Choroid plexus epithelial cell (primary cell): ENCODE results near the gene ZDHHC14.

Source experiments
- DNase-seq: peaks from one replicate; pipeline ENCODE4 v3.0.0-alpha.2; 2010; ENCODE audit warnings: low read depth
- H3K4me3 ChIP-seq: 2 replicates; pipeline ENCODE4 v1.5.1; 2011; ENCODE audit warnings: low read depth, mild to moderate bottlenecking, control low read depth, low read length, moderate library complexity
- TF ChIP-seq, protein P1 (sequence below): conservative IDR thresholded peaks from 2 replicates; pipeline ENCODE4 v1.5.1; 2011; ENCODE audit warnings: low read depth, mild to moderate bottlenecking, control low read depth, inconsistent platforms, low read length, moderate library complexity

ZDHHC14 gene

DNA sequence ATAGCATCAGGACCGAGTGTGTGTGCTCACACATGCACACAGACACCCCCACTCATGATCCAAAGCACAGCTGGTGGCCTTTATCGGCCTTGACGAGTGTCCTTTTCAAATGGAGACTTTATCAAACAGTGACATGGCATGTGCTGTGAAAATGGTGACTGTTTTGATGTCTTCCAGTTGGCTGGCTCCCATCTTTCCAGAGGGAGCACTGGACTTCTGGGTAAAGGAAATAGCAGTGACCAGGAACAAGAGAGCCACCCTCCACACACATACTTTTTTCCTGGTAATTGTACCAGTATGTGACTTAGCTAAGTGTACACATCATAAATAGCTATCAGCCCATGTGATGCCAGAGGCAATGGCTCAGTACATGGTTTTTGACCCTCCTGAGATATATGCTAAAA lies 52.7 kb downstream of the ZDHHC14 start:
- no peak overlapping the region for H3K4me3 ChIP-seq
- TF ChIP-seq, protein P1, sequence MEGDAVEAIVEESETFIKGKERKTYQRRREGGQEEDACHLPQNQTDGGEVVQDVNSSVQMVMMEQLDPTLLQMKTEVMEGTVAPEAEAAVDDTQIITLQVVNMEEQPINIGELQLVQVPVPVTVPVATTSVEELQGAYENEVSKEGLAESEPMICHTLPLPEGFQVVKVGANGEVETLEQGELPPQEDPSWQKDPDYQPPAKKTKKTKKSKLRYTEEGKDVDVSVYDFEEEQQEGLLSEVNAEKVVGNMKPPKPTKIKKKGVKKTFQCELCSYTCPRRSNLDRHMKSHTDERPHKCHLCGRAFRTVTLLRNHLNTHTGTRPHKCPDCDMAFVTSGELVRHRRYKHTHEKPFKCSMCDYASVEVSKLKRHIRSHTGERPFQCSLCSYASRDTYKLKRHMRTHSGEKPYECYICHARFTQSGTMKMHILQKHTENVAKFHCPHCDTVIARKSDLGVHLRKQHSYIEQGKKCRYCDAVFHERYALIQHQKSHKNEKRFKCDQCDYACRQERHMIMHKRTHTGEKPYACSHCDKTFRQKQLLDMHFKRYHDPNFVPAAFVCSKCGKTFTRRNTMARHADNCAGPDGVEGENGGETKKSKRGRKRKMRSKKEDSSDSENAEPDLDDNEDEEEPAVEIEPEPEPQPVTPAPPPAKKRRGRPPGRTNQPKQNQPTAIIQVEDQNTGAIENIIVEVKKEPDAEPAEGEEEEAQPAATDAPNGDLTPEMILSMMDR: no peak
- no peak for DNase-seq

DNA sequence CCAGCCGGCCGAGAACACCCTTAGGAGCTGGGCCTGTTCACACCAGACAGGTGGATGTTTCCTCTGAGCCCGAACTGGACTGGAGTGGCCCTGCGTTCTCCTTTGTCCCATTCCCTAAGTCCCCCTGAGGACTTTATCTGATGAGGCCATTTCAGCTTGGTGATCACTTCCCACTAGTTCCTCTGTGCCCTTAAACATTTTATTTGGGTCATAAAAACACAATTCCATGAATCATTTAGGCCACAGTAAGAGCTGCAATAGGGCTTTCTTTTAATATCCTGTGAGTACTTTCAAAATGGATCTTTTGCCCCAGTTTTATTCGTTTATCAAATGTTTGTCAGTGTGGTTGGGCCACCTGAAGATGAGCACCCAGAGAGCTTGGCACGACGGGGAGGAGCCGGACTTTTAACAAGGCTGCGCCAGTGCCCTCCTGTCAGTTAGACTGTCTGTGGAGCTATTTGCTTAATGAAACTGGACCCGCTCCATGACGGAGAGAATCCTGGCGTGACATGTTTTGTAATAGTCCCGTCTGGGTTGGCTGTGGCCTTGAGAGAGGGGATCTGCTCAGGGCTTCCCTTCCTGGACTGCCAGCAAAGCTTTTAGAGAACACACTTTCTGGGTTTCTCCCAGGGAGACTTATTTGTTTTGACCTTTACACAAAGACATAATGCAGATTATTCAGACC lies 53.5 kb downstream of the ZDHHC14 start:
- TF ChIP-seq, protein P1: no peak
- no peak for DNase-seq
- no peak overlapping the region for H3K4me3 ChIP-seq

DNA sequence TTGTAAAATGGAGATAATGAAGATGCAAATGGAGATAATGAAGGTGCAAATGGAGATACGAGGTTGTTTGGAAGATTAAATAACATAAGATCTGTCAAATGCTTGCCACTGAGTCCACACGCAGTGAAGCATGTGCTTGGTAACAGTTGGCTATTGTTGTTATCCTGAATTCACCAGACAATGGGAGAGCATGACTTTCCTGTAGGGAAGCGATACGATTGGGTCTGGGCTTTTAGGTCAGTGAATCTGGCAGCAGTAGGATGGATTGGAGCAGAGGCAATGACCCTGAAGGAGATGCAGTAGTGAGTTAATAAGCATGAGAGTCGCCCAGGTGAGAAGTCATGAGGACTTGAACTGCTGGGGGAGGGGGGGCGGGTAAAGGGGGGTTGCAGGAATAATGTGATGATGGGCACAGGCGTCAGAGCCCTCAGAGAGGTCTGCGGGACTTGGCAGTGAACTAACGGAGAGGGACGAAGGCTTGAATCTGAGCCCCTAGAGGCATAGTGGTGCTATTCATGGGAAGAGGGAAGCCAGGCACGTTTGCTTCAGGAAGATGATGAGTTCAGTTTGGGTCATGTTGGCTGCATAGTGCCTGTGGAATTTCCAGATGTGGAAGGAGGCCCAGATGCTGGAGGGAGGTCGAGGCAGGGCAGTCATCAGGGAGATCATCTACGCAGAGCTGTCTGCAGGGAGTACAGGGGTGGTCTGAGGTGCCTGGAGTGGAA lies 55.4 kb downstream of the ZDHHC14 start:
- H3K4me3 ChIP-seq: no peak overlapping the region
- no peak for DNase-seq
- TF ChIP-seq, protein P1: no peak

DNA sequence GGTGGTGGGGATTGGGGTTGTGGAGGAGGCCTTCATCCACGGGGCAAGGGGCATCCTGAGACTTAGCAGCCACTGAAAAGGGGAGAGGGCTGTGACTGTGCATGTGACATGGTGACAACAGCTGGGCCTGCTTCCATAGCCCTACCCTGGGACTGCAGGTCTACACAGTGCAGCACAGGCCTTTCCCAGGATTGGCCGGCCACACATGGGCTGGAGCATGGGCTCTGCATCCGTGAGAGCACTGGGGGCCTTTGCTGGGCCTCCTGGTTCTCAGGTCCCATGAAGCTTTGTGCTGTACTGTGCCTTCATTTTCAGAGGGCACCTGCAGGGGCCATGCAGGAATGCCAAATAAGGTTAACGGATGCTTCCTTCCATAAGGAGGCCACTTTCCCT lies 56.0 kb downstream of the ZDHHC14 start:
- H3K4me3 ChIP-seq: no peak overlapping the region
- no peak for DNase-seq
- TF ChIP-seq, protein P1: no peak

DNA sequence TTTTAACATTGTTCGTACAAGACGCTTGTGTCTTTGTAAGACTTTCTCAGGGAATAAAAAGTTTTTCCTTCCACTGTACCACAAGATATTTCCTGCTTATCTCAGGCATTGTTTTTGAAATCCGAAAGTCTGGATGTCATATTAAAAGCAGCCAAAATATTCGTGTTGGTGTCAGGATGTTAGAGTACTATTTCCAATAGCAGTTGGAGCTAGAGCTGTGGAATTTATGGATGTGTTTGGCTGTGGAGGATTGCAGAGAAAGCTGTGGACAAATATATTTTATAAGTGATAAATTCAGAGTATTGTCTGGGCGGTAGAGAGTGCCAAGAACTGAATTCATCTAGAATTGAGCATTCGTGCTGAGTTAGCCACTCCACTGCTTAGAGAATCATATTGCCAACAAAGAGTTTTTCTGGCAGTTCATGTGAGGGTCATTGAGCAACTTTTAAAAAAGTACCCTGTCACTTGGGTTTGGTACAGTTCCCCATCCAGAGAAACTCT lies 57.7 kb downstream of the ZDHHC14 start:
- H3K4me3 ChIP-seq: no peak overlapping the region
- peak; percentile 30 for DNase-seq
- TF ChIP-seq, protein P1: no peak

DNA sequence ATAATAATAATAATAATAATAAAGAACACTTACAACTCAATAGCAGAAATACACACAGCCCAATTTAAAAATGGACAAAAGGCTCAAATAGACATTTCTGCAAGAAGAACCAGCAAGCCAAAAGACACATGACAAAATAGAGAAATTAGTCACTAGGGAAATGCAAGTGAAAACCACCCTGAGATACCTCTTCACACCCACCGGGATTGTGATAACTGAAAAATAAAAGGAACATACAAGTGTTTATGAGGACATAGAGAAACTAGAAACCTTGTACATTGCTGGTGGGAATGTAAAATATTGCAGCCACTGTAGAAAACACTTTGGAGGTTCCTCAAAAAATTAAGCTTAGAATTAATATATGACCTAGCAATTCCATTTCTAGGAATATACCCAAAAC lies 59.2 kb downstream of the ZDHHC14 start:
- H3K4me3 ChIP-seq: no peak overlapping the region
- DNase-seq: no peak
- TF ChIP-seq, protein P1: no peak
